Transverse colon (tissue), 4 donors: ENCODE data around the gene NAA20. TPM values are rescaled to one million over a fixed set of nuclear protein-coding genes. Genes with fewer than 3 reads are reported as not detected.

Experiments
- DNase-seq: peaks from one replicate; pipeline ENCODE4 v3.0.0-alpha.2; 2019
- H3K27ac ChIP-seq, 4 donors: fragments of 200-600 bp; sonication (generic); 2 replicates each; pipeline ENCODE4 v1.5.1; 2016 to 2018; ENCODE audit warnings: inconsistent platforms in 4 of 4
- H3K27me3 ChIP-seq: fragments of 200-600 bp; sonication (generic); 2 replicates; pipeline ENCODE4 v1.5.1; 2017; ENCODE audit warnings: inconsistent platforms
- H3K36me3 ChIP-seq, 4 donors: fragments of 200-600 bp; sonication (generic); 2 replicates each; pipeline ENCODE4 v1.5.1; 2017 to 2019; ENCODE audit warnings: inconsistent platforms in 4 of 4
- H3K4me1 ChIP-seq, 4 donors: fragments of 200-600 bp; sonication (generic); 2 replicates each; pipeline ENCODE4 v1.5.1; 2017 to 2020; ENCODE audit warnings: inconsistent platforms in 4 of 4
- H3K4me3 ChIP-seq, 4 donors: fragments of 200-600 bp; sonication (generic); 1 replicate in 1 of 4; 2 replicates in 3 of 4; pipeline versions ENCODE4 v1.5.1 to v1.6.1; 2017 to 2019; ENCODE audit warnings: inconsistent platforms in 4 of 4
- H3K9me3 ChIP-seq, 2 donors: fragments of 200-600 bp; sonication (generic); 2 replicates each; pipeline ENCODE4 v1.5.1; 2017 to 2019; ENCODE audit warnings: inconsistent platforms in 2 of 2
- EP300 ChIP-seq: sonication (generic); formaldehyde crosslinking; IDR thresholded peaks from one replicate; pipeline ENCODE4 v1.6.1; 2017; ENCODE audit warnings: antibody characterized with exemption, low read depth
- POLR2A ChIP-seq: fragments of 450-650 bp; IDR thresholded peaks from one replicate; pipeline ENCODE4 v1.6.1; 2016; ENCODE audit warnings: antibody characterized with exemption, mild to moderate bottlenecking, moderate library complexity
- POLR2AphosphoS5 ChIP-seq, 3 donors: sonication (generic); formaldehyde crosslinking; IDR thresholded peaks; one replicate each; pipeline ENCODE4 v1.6.1; 2016; ENCODE audit warnings: antibody characterized with exemption in 3 of 3
- WGBS, 2 donors: methylation state at CpG; one replicate each; pipeline ENCODE4 v1.1.5; 2018; ENCODE audit warnings: low coverage in 1 of 2; 5-methylcytosine and 5-hydroxymethylcytosine counted together
- in situ Hi-C, 4 donors: fragments of 200-750 bp; cut with MboI; loops; one replicate each; pipeline versions ENCODE4 v1.15.0 to v1.15.1; 2017; ENCODE audit warnings: low sequenced_read_pairs in 3 of 4, low pct_ligation_motif_present in 1 of 4, low pct_unique_long_range_greater_than_20kb in 1 of 4
- intact Hi-C: fragments of 100-400 bp; cut with DNase I; formaldehyde crosslinking; loops from one replicate; pipeline ENCODE4 v1.15.1; 2023; ENCODE audit warnings: low total_unique reads
- total RNA-seq, 4 donors: library from RNA; depleted of rRNA; stranded (reverse); fragments of >200 nt; gene quantifications; one replicate each; pipeline ENCODE4 v1.1.0, GENCODE V29; 2016
- TF ChIP-seq, protein P1 (sequence below), 5 experiments: fragments of 200-600 bp in 3 of 5; fragments of 450-650 bp in 2 of 5; sonication (generic) in 3 of 5; IDR thresholded peaks; 1 replicate in 2 of 5; 2 replicates in 3 of 5; pipeline ENCODE4 v1.5.1; 2016 to 2017; ENCODE audit warnings: antibody characterized with exemption in 5 of 5, inconsistent platforms in 3 of 5, mild to moderate bottlenecking in 2 of 5, moderate library complexity in 1 of 5

The NAA20 gene
- total RNA-seq, 4 donors from 2014 or later: 26.5 to 58.0 (median 32.7) TPM

DNA sequence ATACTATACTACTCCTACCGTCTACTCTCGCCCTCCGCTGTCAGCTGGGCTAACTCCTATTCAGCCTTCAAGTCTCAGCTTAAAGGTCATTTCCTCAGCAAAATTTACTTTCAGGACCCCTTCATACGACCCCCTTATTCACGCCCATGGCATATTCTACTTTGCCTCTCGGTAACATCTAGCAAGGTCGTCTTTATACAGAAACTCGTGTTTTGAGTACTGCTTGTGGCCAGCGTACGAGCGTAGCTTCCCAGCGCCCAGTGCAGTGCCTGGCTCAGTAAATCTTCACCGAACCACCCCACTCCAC lies 34.6 kb downstream of the NAA20 start:
- in situ Hi-C loops: no loop called here
- TF ChIP-seq EP300: no peak
- TF ChIP-seq POLR2AphosphoS5 (IDR thresholded peaks at IDR 0.05): no peak
- TF ChIP-seq, protein P1, sequence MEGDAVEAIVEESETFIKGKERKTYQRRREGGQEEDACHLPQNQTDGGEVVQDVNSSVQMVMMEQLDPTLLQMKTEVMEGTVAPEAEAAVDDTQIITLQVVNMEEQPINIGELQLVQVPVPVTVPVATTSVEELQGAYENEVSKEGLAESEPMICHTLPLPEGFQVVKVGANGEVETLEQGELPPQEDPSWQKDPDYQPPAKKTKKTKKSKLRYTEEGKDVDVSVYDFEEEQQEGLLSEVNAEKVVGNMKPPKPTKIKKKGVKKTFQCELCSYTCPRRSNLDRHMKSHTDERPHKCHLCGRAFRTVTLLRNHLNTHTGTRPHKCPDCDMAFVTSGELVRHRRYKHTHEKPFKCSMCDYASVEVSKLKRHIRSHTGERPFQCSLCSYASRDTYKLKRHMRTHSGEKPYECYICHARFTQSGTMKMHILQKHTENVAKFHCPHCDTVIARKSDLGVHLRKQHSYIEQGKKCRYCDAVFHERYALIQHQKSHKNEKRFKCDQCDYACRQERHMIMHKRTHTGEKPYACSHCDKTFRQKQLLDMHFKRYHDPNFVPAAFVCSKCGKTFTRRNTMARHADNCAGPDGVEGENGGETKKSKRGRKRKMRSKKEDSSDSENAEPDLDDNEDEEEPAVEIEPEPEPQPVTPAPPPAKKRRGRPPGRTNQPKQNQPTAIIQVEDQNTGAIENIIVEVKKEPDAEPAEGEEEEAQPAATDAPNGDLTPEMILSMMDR (IDR thresholded peaks at IDR 0.05): no peak
- TF ChIP-seq POLR2A: no peak
- WGBS, 2 donors: 0 to 2% methylated on average over 5 to 13 of the region's 13 CpGs
- Histone ChIP-seq H3K36me3 (peaks cover 0 to 36% (median 17%) of the 10 kb centered on the region in 4 donors), H3K27ac (peak overlapping the region; percentile 85 to 94 (median 92)), H3K27me3 (peaks cover 21% of the 10 kb centered on the region), H3K4me1 (peaks cover 3 to 17% (median 8%) of the 10 kb centered on the region in 4 donors), H3K4me3 (peak overlapping the region; percentile 78 to 93 (median 85)), H3K9me3 (no peaks in the 10 kb centered on the region)
- intact Hi-C loops: no loop called here
- DNase-seq: no peak

DNA sequence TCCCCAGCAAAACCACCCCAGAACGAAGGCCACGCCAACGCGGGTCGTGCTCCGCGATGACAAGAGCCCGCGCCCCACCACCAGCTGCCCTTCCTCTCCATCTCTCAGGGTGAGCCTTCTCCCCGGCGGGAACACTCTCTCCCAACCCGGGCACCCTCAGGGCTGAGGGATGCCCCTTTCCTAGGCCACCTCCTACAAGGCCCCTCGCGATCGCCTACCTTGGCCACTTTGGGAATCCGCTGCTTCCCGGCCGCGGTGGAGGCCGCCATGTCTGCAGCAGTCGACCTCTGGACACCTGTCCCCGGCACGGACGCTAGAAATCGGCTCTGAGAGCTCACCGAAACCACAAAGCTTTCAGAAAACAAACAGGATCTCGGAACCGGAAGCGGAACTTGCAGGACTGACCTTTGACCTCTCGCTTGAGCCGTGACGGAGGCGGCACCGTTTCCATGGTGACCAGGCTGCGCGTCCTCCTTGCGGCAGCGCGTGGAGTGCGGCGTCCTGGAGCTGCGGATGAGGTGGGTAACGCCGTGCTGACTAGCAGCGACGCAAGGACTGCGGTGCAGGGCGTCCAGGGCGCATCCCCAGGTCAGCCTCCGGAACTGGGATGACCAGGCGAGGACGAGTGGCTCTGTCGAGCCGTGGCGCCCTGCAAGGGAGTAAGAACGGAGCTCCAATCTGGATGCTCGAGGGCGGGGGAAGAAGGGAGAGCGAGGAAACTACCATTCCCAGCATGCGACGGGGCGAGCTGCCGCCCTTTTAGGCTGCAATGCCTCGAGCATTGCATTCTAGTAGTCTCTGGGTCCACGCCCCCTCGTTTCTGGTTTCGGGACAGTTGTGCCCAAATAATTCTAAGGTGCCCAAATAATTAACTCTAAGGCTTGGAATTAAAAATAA lies 35.2 kb downstream of the NAA20 start, which contains the start of the genes CFAP61 and CRNKL1:
CFAP61 (plus strand) TSS at position 459 of the 897 bp plus-strand sequence. CDS start 4,122 bp downstream, outside the sequence.
CRNKL1 (minus strand) TSS at position 393 of the 897 bp plus-strand sequence; CDS start at position 269, 124 bp downstream.
- intact Hi-C loops (no loop called here), in situ Hi-C loops (no loop called here)
- Histone ChIP-seq H3K36me3 (peaks cover 0 to 30% (median 14%) of the 10 kb centered on the region in 4 donors), H3K4me1 (peaks cover 3 to 17% (median 8%) of the 10 kb centered on the region in 4 donors), H3K9me3 (no peaks in the 10 kb centered on the region), H3K4me3 (peak within 1 kb of the TSS; percentile 78 to 93 (median 85)), H3K27me3 (peaks cover 21% of the 10 kb centered on the region), H3K27ac (peak within 1 kb of the TSS; percentile 85 to 94 (median 92))
- 0 to 3% methylated on average over 8 to 64 of the region's 67 CpGs for WGBS, 2 donors
- peak; percentile 97 for DNase-seq
- TF ChIP-seq, protein P1 (IDR thresholded peaks at IDR 0.05): peak in 2 of 5 experiments; percentile 40 to 58
- TF ChIP-seq POLR2A (peak; percentile 71), EP300 (no peak), POLR2AphosphoS5 (IDR thresholded peaks at IDR 0.05) (peak in 2 of 3 donors; percentile 71 to 80)

DNA sequence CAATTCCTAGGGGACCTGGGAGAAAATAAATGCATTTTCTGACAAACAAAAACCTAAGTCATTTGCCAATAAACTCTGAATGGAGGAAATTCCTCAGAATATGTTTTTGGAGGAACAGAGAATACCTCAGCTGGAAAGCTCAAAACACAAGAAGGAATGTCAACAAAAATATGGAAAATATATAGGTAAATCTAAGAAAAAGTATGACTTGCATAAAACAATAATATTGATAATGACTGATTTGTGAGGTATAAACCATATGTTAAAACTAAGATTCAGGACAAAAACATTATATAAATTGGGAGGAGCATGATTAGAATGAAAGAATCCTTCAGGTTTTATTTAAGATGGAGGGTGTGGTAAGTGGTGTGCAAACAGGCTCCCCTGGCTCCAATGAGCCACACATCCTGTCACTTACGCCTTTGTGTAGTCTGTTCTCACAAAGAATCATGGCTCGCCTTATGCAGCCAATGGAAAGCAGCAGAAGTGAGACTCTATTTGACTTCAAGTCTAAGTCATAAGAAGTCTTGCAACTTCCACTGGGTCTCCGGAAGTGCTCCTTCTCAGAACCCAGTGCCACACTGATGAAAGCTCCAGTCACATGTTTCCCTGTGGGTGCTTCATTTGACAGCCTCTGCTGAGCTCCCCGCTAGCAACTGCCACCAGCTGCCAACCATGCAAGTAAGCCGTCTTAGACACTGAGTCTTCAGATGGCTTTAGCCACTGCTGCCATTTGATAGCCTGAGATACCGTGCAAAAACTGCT lies 43.3 kb downstream of the NAA20 start:
- in situ Hi-C loops: no loop called here
- intact Hi-C loops: no loop called here
- H3K27me3 ChIP-seq: peaks cover 30% of the 10 kb centered on the region
- no peaks in the 10 kb centered on the region for H3K36me3 ChIP-seq
- TF ChIP-seq POLR2A (no peak), POLR2AphosphoS5 (IDR thresholded peaks at IDR 0.05) (no peak), EP300 (no peak)
- TF ChIP-seq, protein P1 (IDR thresholded peaks at IDR 0.05): no peak
- H3K4me1 ChIP-seq: no peaks in the 10 kb centered on the region
- no peak overlapping the region for H3K27ac ChIP-seq
- no peaks in the 10 kb centered on the region for H3K9me3 ChIP-seq
- no peak overlapping the region for H3K4me3 ChIP-seq
- 81 to 82% methylated on average over 4 to 6 of the region's 6 CpGs for WGBS, 2 donors
- no peak for DNase-seq
